OCI-LY3 (cell line): ENCODE results near the gene PDE10A.

Source experiments
- H2AFZ ChIP-seq: fragments of 200-600, 300-600 bp; shearing (Covaris generic); 2 replicates; pipeline ENCODE4 v1.6.0; 2014; ENCODE audit warnings: antibody characterized with exemption, low read depth, low read length
- H3K27ac ChIP-seq: fragments of 200-600, 300-600 bp; sonication (generic); 2 replicates; pipeline ENCODE4 v1.5.1; 2014; ENCODE audit warnings: mild to moderate bottlenecking, low read length, moderate library complexity, mixed read lengths
- H3K27me3 ChIP-seq: fragments of 200-600, 300-600 bp; sonication (generic); 2 replicates; pipeline ENCODE4 v1.6.1; 2014; ENCODE audit warnings: low read depth, low read length, mixed read lengths
- H3K36me3 ChIP-seq: fragments of 200-600, 300-600 bp; sonication (generic); replicated peaks from 2 replicates; pipeline ENCODE3; 2014; ENCODE audit warnings: low read depth, low read length, mixed read lengths
- H3K4me1 ChIP-seq: fragments of 300-600, 200-600 bp; sonication (generic); 2 replicates; pipeline ENCODE4 v1.6.1; 2014; ENCODE audit warnings: low read length, mixed read lengths
- H3K4me2 ChIP-seq: fragments of 200-600, 300-600 bp; sonication (generic); 2 replicates; pipeline ENCODE4 v1.6.1; 2014; ENCODE audit warnings: low read length, mixed read lengths
- H3K4me3 ChIP-seq: fragments of 300-600, 200-600 bp; sonication (generic); 2 replicates; pipeline ENCODE4 v1.5.1; 2014; ENCODE audit warnings: antibody characterized with exemption, mild to moderate bottlenecking, low read length, moderate library complexity
- H3K79me2 ChIP-seq: fragments of 300-600, 200-600 bp; shearing (Covaris generic); 2 replicates; pipeline ENCODE4 v1.6.1; 2014; ENCODE audit warnings: mild to moderate bottlenecking, low read length, mixed read lengths
- H3K9ac ChIP-seq: fragments of 300-600, 200-600 bp; shearing (Covaris generic); 2 replicates; pipeline ENCODE4 v1.6.0; 2014; ENCODE audit warnings: mild to moderate bottlenecking, low read length, moderate library complexity
- H3K9me3 ChIP-seq: fragments of 200-600, 300-600 bp; shearing (Covaris generic); 2 replicates; pipeline ENCODE4 v1.6.1; 2014; ENCODE audit warnings: low read length, mixed read lengths; ENCODE audit not compliant: insufficient read depth
- H4K20me1 ChIP-seq: fragments of 200-600, 300-600 bp; sonication (generic); 2 replicates; pipeline ENCODE4 v1.6.1; 2016; ENCODE audit warnings: low read length, mixed read lengths; ENCODE audit not compliant: insufficient read depth
- CTCF ChIP-seq: fragments of 200-600, 300-600 bp; sonication (generic); IDR thresholded peaks from 2 replicates; pipeline ENCODE4 v1.5.1; 2014; ENCODE audit warnings: antibody characterized with exemption, low read length, low read depth
- EZH2phosphoT487 ChIP-seq: fragments of 200-600 bp; shearing (Covaris generic); IDR thresholded peaks from 2 replicates; pipeline ENCODE4 v1.6.1; 2018; ENCODE audit warnings: antibody characterized with exemption, mixed run types, low read depth

The PDE10A gene

GRCh38 chr6:165630544-165630953, 32.5 kb downstream of the PDE10A start:
- Histone ChIP-seq H3K27ac (no peak overlapping the region), H3K9me3 (no peaks in the 10 kb centered on the region), H3K4me2 (no peak overlapping the region), H4K20me1 (no peaks in the 10 kb centered on the region), H3K27me3 (no peaks in the 10 kb centered on the region), H2AFZ (no peak overlapping the region), H3K4me1 (no peaks in the 10 kb centered on the region), H3K79me2 (no peaks in the 10 kb centered on the region), H3K4me3 (no peak overlapping the region), H3K36me3 (no peaks in the 10 kb centered on the region), H3K9ac (no peak overlapping the region)
- TF ChIP-seq CTCF (no peak), EZH2phosphoT487 (no peak)

- H2AFZ ChIP-seq: no peak overlapping the region
- no peaks in the 10 kb centered on the region for H3K4me1 ChIP-seq
- H3K36me3 ChIP-seq: no peaks in the 10 kb centered on the region
- H3K4me2 ChIP-seq: no peak overlapping the region
- H3K4me3 ChIP-seq: no peak overlapping the region
- no peak for TF ChIP-seq EZH2phosphoT487
- no peak for TF ChIP-seq CTCF
- no peaks in the 10 kb centered on the region for H4K20me1 ChIP-seq
- no peak overlapping the region for H3K27ac ChIP-seq
- H3K79me2 ChIP-seq: no peaks in the 10 kb centered on the region
- H3K9ac ChIP-seq: no peak overlapping the region
- H3K9me3 ChIP-seq: no peaks in the 10 kb centered on the region
- no peaks in the 10 kb centered on the region for H3K27me3 ChIP-seq
These were observed 34.1 kb downstream of the PDE10A start for GRCh38 chr6:165628955-165629354.

GRCh38 chr6:165627366-165627765, 35.7 kb downstream of the PDE10A start:
- Histone ChIP-seq H3K4me1 (no peaks in the 10 kb centered on the region), H3K4me3 (no peak overlapping the region), H4K20me1 (no peaks in the 10 kb centered on the region), H3K9ac (no peak overlapping the region), H3K27ac (no peak overlapping the region), H3K4me2 (no peak overlapping the region), H3K36me3 (no peaks in the 10 kb centered on the region), H3K27me3 (no peaks in the 10 kb centered on the region), H2AFZ (no peak overlapping the region), H3K9me3 (no peaks in the 10 kb centered on the region), H3K79me2 (no peaks in the 10 kb centered on the region)
- no peak for TF ChIP-seq EZH2phosphoT487

- no peaks in the 10 kb centered on the region for H3K9me3 ChIP-seq
- no peak overlapping the region for H3K4me2 ChIP-seq
- no peaks in the 10 kb centered on the region for H3K36me3 ChIP-seq
- H3K27ac ChIP-seq: no peak overlapping the region
- no peak overlapping the region for H3K4me3 ChIP-seq
- no peak overlapping the region for H2AFZ ChIP-seq
- H3K9ac ChIP-seq: no peak overlapping the region
- H3K4me1 ChIP-seq: no peaks in the 10 kb centered on the region
- TF ChIP-seq CTCF: no peak
- no peak for TF ChIP-seq EZH2phosphoT487
- no peaks in the 10 kb centered on the region for H3K27me3 ChIP-seq
- no peaks in the 10 kb centered on the region for H3K79me2 ChIP-seq
- H4K20me1 ChIP-seq: no peaks in the 10 kb centered on the region
These were observed 36.3 kb downstream of the PDE10A start for GRCh38 chr6:165626711-165627110.
